VCaP (cell line): ENCODE measurements around the gene CACNA1B.
A peak's percentile ranks its signal among the peaks of the same experiment; 100 is the strongest.

Experiments used
- H3K27ac ChIP-seq: fragments of 450-650 bp; 2 replicates; pipeline ENCODE4 v1.5.1; 2017
- CTCF ChIP-seq: fragments of 450-650 bp; conservative IDR thresholded peaks from 2 replicates; pipeline ENCODE4 v1.5.1; 2017; ENCODE audit warnings: mild to moderate bottlenecking, moderate library complexity

The CACNA1B gene

GRCh38 chr9:138080979-138081378, 203.4 kb downstream of the CACNA1B start:
- no peak overlapping the region for H3K27ac ChIP-seq
- no peak for TF ChIP-seq CTCF

GRCh38 chr9:138082918-138083636, 205.5 kb downstream of the CACNA1B start:
- H3K27ac ChIP-seq = no peak overlapping the region
- no peak for TF ChIP-seq CTCF

DNA sequence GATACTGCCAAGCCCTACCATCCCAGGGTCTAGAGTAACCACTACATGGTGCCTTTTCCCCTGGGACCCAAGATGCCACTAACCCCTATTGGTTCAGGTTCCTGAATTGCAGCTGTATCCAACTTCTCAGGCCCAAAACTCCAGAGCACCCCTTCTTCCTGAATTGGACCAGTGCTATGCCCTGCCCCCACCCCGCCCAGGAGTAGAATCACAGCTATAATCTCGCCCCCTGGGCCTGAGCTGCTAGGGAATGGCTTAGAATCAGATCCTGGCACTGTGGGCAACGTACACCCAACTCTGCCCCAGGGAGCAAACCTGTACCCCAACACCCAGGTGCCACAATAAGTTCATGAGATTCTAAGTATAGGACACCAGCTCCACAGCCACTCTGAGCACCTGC, 206.3 kb downstream of the CACNA1B start:
- TF ChIP-seq CTCF = no peak
- H3K27ac ChIP-seq = no peak overlapping the region

GRCh38 chr9:138085568-138085967, 208.0 kb downstream of the CACNA1B start:
- TF ChIP-seq CTCF = no peak
- H3K27ac ChIP-seq = no peak overlapping the region

DNA sequence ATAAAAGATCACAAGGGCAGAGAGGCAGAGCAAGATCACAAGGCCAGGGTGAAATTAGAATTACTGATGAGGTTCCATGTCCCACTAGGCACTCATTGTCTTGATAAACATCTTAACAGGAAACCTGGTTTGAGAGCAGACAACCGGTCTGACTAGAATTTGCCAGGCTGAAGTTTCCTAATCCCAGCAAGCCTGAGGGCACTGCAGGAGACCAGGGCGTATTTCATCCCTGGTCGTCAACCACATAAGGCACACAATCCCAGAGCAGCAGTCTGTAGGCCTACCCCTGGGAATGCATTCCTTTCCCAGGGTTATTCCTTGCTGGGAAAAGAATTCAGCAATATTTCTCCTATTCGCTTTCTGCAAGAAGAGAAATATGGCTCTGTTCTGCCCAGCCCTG, 214.5 kb downstream of the CACNA1B start:
- peak overlapping the region; percentile 63 for H3K27ac ChIP-seq

- no peak for TF ChIP-seq CTCF
- no peak overlapping the region for H3K27ac ChIP-seq
Measured at GRCh38 chr9:138094028-138094427, 216.4 kb downstream of the CACNA1B start.

- no peak for TF ChIP-seq CTCF
- H3K27ac ChIP-seq = no peak overlapping the region
Measured at GRCh38 chr9:138095813-138096518, 218.4 kb downstream of the CACNA1B start.

DNA sequence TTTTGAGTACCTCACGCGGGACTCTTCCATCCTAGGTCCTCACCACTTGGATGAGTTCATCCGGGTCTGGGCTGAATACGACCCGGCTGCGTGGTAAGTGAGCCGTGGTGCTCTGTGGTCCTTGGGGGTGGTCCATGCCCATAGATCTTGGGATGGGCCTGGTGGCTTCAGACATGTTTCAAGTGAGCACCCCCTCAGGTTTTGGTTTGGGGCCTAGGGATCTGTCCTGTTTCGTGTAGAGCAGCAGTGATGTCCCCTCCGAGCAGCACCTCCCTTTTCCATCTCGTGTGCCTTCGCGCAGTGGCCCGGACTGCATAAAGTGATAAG, 218.9 kb downstream of the CACNA1B start:
- no peak overlapping the region for H3K27ac ChIP-seq
- TF ChIP-seq CTCF = no peak
